Measurements from ENCODE around the gene ZNF839.

DNA sequence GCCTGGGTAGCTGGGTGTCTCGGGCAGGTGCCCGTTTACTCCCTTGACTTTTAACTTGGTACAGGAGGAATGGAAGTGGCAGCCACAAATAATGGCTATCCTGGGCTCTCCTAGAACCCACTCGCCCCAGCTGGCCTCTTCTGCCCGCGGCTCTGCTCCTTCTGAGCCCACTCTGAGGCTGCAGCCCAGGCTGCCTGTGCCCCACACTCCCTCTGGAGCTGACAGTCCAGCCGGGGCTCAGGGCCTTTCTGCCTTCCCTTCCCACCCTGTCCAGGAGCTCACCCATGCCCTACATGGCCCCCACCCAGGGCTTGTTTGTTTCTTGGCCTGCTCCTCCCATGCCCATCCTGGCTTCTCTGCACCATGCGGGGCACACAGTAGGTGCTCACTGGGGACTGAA, 15.6 kb downstream of the ZNF839 start:
- TF ChIP-seq RFX5 (IDR thresholded peaks at IDR 0.05; ENCODE audit: low read depth, low read length) (no peak), MXI1 (IDR thresholded peaks at IDR 0.05; ENCODE audit: borderline replicate concordance, low read depth, low read length) (no peak), FOS (IDR thresholded peaks at IDR 0.05; ENCODE audit: low read depth, low read length) (no peak)
- TF ChIP-seq, protein P1, sequence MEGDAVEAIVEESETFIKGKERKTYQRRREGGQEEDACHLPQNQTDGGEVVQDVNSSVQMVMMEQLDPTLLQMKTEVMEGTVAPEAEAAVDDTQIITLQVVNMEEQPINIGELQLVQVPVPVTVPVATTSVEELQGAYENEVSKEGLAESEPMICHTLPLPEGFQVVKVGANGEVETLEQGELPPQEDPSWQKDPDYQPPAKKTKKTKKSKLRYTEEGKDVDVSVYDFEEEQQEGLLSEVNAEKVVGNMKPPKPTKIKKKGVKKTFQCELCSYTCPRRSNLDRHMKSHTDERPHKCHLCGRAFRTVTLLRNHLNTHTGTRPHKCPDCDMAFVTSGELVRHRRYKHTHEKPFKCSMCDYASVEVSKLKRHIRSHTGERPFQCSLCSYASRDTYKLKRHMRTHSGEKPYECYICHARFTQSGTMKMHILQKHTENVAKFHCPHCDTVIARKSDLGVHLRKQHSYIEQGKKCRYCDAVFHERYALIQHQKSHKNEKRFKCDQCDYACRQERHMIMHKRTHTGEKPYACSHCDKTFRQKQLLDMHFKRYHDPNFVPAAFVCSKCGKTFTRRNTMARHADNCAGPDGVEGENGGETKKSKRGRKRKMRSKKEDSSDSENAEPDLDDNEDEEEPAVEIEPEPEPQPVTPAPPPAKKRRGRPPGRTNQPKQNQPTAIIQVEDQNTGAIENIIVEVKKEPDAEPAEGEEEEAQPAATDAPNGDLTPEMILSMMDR (conservative IDR thresholded peaks at IDR 0.05; ENCODE audit: low read depth, low read length) = no peak

Data from IMR-90 (cell line).